ENCODE data around the gene PELI2.

The PELI2 gene

GRCh38 chr14:56213306-56213705, 95.1 kb downstream of the PELI2 start:
- Histone ChIP-seq H3K4me1 (ENCODE audit: low read length) (no peaks in the 10 kb centered on the region), H3K4me3 (ENCODE audit: low read length) (no peak overlapping the region), H3K9me3 (replicated peaks; ENCODE audit: insufficient read depth, low read length) (no peaks in the 10 kb centered on the region), H3K9me2 (replicated peaks; ENCODE audit: insufficient read depth, low read length) (no peaks in the 10 kb centered on the region), H4K20me1 (ENCODE audit: insufficient read depth, low read length) (no peaks in the 10 kb centered on the region), H3K27me3 (replicated peaks; ENCODE audit: insufficient read depth, low read length) (no peaks in the 10 kb centered on the region), H3K4me2 (ENCODE audit: low read depth, low read length) (no peak overlapping the region), H2AFZ (ENCODE audit: low read length) (no peak overlapping the region), H3K27ac (ENCODE audit: low read length) (no peak overlapping the region), H3F3A (ENCODE audit: insufficient read depth, low read length) (no peaks in the 10 kb centered on the region), H3K36me3 (replicated peaks; ENCODE audit: insufficient read depth, low read length) (no peaks in the 10 kb centered on the region), H3K9ac (ENCODE audit: low read length) (no peak overlapping the region), H3K79me2 (ENCODE audit: low read length) (no peaks in the 10 kb centered on the region)
- DNase-seq: no peak
- no peak for TF ChIP-seq CTCF (IDR thresholded peaks at IDR 0.05; ENCODE audit: low read length)
- TF ChIP-seq EZH2 (optimal IDR thresholded peaks at IDR 0.05; ENCODE audit: low read depth, low read length): no peak
- no peak for TF ChIP-seq EZH2phosphoT487 (IDR thresholded peaks at IDR 0.05; ENCODE audit: low read length)

DNA sequence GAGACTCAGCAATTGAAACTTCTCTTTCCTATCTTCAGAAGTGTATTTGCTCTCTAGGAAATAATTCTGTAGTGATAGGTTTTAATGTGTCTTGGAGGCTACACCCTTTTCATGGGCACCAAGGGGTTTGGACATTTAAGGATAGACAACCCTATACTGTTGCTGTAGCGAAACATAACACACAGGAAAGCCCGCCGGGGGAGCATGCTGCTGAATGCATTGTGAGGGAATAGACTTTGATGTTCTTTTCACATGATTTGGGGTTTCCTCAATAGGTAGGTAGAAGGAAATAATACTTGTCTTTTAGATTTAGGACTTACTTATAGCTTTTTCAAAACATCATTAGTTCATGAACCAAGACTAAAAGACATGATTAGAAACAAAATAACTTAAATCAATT, 97.0 kb downstream of the PELI2 start:
- Histone ChIP-seq H3K79me2 (ENCODE audit: low read length) (no peaks in the 10 kb centered on the region), H2AFZ (ENCODE audit: low read length) (no peak overlapping the region), H3K9me2 (replicated peaks; ENCODE audit: insufficient read depth, low read length) (no peaks in the 10 kb centered on the region), H3K4me2 (ENCODE audit: low read depth, low read length) (no peak overlapping the region), H3K27me3 (replicated peaks; ENCODE audit: insufficient read depth, low read length) (no peaks in the 10 kb centered on the region), H3K27ac (ENCODE audit: low read length) (no peak overlapping the region), H3K4me1 (ENCODE audit: low read length) (no peaks in the 10 kb centered on the region), H3K4me3 (ENCODE audit: low read length) (no peak overlapping the region), H4K20me1 (ENCODE audit: insufficient read depth, low read length) (no peaks in the 10 kb centered on the region), H3F3A (ENCODE audit: insufficient read depth, low read length) (no peaks in the 10 kb centered on the region), H3K9ac (ENCODE audit: low read length) (no peak overlapping the region), H3K9me3 (replicated peaks; ENCODE audit: insufficient read depth, low read length) (no peaks in the 10 kb centered on the region), H3K36me3 (replicated peaks; ENCODE audit: insufficient read depth, low read length) (no peaks in the 10 kb centered on the region)
- no peak for DNase-seq
- no peak for TF ChIP-seq CTCF (IDR thresholded peaks at IDR 0.05; ENCODE audit: low read length)
- TF ChIP-seq EZH2phosphoT487 (IDR thresholded peaks at IDR 0.05; ENCODE audit: low read length): no peak
- TF ChIP-seq EZH2 (optimal IDR thresholded peaks at IDR 0.05; ENCODE audit: low read depth, low read length): no peak

DNA sequence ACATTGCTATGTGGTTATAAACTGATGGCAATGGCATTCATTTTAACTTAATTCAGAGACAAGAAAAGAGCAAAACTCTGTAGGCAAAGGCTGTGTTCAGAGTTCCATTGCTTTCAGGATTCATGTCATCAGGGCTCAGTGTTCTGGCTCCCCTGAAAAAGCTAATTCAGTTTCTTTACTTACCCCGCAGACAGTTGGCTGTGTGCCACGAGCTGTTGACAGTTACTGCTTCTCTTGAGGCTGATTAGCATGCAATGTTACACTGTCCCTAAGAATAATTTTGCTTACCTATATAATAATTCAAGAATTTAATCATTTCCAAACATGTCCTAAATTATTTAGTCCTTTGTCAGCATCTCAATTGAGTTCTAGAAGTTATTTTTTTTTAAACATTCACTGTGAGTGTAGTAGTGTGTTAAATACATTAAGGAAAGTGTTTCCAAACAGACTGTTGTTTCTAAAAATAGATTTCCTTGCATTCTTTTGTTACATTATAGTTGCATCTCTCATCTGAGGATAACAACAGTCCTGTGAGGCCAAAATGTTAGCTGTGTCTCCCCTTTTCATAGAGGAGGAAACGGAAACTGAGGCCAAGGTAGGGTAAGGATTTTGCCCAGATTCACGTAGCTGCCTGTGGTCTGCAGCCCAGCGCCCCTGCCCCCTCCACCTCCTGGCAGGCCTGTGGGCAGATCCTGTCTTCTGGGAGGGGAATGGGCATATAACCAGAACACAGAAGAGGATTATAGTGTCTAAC, 98.6 kb downstream of the PELI2 start:
- H3K9me3 ChIP-seq (replicated peaks; ENCODE audit: insufficient read depth, low read length): no peaks in the 10 kb centered on the region
- H2AFZ ChIP-seq (ENCODE audit: low read length): no peak overlapping the region
- no peak overlapping the region for H3K4me3 ChIP-seq (ENCODE audit: low read length)
- H3K79me2 ChIP-seq (ENCODE audit: low read length): no peaks in the 10 kb centered on the region
- no peak for DNase-seq
- no peaks in the 10 kb centered on the region for H3F3A ChIP-seq (ENCODE audit: insufficient read depth, low read length)
- H3K27me3 ChIP-seq (replicated peaks; ENCODE audit: insufficient read depth, low read length): no peaks in the 10 kb centered on the region
- no peak overlapping the region for H3K4me2 ChIP-seq (ENCODE audit: low read depth, low read length)
- no peak overlapping the region for H3K9ac ChIP-seq (ENCODE audit: low read length)
- TF ChIP-seq EZH2 (optimal IDR thresholded peaks at IDR 0.05; ENCODE audit: low read depth, low read length): no peak
- no peaks in the 10 kb centered on the region for H3K36me3 ChIP-seq (replicated peaks; ENCODE audit: insufficient read depth, low read length)
- no peak overlapping the region for H3K27ac ChIP-seq (ENCODE audit: low read length)
- no peaks in the 10 kb centered on the region for H3K4me1 ChIP-seq (ENCODE audit: low read length)
- H3K9me2 ChIP-seq (replicated peaks; ENCODE audit: insufficient read depth, low read length): no peaks in the 10 kb centered on the region
- H4K20me1 ChIP-seq (ENCODE audit: insufficient read depth, low read length): no peaks in the 10 kb centered on the region

DNA sequence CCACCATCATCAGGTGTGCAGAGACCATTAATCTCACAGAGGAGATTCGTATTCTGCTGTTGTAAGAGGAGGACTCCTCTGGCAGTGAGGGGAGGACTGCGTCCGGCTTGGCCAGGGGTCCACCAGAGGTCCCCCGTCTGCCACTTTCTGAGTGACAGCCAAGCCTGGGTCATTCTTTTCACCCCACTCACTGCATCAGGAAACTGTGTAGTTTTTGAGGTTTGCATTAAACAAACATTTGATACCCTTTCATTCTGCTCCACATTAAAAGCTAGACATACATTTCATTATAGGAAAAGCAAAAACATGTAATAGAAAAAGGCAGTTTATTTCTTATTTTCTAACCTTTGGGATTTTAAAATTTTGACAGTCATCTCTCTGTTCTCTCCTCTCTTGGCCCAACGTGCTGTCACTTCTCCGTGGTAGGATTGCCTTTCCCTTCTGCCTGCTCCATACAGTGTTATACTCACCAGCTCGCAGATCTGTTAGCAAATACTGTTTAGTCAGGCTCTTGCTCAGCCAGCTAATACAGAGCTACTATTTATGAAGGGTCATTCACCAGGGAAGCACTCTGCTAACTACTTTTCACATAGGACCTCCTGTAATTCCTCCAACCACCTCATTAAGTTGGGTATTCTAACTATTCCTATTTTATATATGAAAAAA, 99.3 kb downstream of the PELI2 start:
- H3K4me3 ChIP-seq (ENCODE audit: low read length): no peak overlapping the region
- H3K9me2 ChIP-seq (replicated peaks; ENCODE audit: insufficient read depth, low read length): no peaks in the 10 kb centered on the region
- H2AFZ ChIP-seq (ENCODE audit: low read length): no peak overlapping the region
- no peaks in the 10 kb centered on the region for H4K20me1 ChIP-seq (ENCODE audit: insufficient read depth, low read length)
- H3K9me3 ChIP-seq (replicated peaks; ENCODE audit: insufficient read depth, low read length): no peaks in the 10 kb centered on the region
- H3K4me2 ChIP-seq (ENCODE audit: low read depth, low read length): no peak overlapping the region
- no peak overlapping the region for H3K9ac ChIP-seq (ENCODE audit: low read length)
- H3F3A ChIP-seq (ENCODE audit: insufficient read depth, low read length): no peaks in the 10 kb centered on the region
- DNase-seq: no peak
- H3K79me2 ChIP-seq (ENCODE audit: low read length): no peaks in the 10 kb centered on the region
- H3K4me1 ChIP-seq (ENCODE audit: low read length): no peaks in the 10 kb centered on the region
- H3K36me3 ChIP-seq (replicated peaks; ENCODE audit: insufficient read depth, low read length): no peaks in the 10 kb centered on the region
- no peak for TF ChIP-seq EZH2 (optimal IDR thresholded peaks at IDR 0.05; ENCODE audit: low read depth, low read length)
- no peak for TF ChIP-seq EZH2phosphoT487 (IDR thresholded peaks at IDR 0.05; ENCODE audit: low read length)
- TF ChIP-seq CTCF (IDR thresholded peaks at IDR 0.05; ENCODE audit: low read length): no peak
- H3K27me3 ChIP-seq (replicated peaks; ENCODE audit: insufficient read depth, low read length): no peaks in the 10 kb centered on the region
- no peak overlapping the region for H3K27ac ChIP-seq (ENCODE audit: low read length)
